Measurements from ENCODE around the gene SPP1.

SPP1 gene

DNA sequence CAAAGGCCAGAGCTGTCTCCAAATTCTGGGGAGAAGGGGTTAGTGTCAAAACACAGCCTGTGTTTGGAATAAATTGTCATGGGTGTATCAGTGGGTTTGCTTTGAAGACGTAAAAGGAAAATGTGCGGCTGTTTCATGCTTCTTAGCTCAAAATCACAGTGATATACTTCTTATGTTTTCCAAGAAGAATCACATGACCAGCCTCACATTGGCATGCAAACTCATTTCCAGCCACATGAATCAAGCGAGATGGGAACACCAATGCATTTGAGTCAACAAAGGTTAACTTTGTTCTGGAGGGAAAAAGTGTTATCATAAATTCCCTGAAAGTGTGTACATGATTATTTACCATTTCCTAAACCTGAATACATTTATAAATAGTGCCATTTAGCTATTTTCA lies 19.0 kb upstream of the SPP1 start:
- no peak for DNase-seq

DNA sequence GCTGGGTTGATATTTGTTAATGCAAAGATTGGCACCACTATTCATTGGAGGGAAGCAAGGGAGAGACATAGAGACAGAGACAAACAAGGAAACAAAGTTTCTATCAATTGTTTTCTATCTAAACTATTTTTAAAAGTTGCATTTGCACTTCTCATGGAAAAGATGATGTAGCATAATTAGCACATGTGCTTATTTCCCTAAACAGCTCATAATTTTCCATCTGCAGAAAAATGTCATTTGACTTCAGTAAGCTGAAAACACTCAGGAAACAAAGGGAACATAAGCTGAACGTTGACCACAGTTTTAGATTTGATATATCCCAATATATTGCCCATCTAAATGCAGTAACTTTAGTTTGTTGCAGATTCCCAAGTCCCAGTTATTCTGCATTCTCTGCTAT lies 18.5 kb upstream of the SPP1 start:
- no peak for DNase-seq

DNA sequence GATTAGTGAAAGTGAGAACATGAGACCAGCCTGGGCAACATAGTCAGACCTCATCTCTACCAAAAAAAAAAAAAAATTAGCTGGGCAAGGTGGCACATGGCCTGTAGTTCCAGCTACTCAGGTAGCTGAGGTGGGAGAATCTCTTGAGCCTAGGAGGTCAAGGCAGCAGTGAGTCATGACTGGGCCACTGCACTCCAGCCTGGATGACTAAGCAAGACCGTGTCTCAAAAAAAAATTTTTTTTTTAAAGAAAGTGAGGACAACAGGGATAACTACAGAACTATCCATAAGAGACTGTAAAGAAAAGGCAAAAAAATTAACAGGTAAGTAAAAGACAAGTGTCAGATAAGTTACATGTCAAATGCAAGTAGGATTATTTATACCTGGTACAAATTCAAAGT lies 13.5 kb upstream of the SPP1 start:
- DNase-seq = no peak

DNA sequence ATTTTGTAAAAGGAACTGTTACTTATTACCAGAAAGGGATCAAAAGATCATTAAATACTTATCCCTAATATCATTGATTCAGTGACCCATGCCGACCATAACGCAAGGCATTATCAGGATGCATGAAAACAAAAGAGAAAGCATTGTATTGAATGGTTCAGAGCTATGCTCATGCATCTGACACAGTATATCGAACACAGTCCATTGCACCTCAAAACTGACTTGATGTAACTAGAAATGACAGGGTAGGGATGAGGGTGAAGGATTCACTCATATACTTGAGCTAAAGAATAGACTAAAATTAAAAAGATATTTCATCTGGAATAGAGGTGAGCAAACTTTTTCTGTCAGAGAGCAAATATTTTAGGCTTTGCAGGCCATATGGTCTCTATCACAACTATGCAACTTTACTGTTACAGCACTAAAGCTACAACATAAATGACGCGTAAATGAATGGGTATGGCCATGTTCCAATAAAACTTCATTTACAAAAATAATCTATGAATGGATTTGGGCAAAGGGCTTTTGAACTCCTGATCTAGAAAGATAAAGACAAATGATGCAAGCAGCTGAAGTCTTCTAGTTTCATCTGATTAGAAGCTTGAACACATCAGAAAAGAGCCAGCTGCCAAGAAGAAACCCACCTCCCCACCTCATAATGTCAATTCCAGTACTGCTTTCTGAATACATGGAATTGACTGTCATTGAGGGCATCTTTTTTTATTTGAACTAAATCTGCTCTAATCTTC lies 12.9 kb upstream of the SPP1 start:
- DNase-seq = peak; percentile 52

DNA sequence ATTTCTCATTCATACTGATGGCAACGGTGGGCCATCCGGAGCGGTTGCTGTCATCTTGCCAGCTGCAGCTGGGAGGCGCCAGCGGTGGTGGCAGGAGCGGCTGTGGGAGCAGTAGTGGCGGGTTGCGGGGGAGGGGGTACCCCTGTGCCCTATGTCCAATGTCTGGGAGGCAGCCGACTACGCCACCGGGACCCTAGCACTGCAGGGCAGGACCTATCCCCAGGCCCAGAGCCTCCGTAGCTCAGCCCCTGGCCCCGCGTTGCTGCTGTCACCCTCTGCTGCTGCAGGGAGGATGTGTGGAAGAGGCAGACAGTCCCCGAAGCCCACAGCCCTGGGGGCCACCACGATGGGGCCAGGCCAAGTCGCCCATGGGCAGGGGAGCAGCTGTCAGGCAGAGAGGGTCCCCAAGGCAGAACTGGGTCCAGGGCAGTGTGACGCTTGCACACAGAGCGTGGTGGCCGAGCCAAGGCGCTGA lies 10.0 kb upstream of the SPP1 start:
- DNase-seq = no peak

DNA sequence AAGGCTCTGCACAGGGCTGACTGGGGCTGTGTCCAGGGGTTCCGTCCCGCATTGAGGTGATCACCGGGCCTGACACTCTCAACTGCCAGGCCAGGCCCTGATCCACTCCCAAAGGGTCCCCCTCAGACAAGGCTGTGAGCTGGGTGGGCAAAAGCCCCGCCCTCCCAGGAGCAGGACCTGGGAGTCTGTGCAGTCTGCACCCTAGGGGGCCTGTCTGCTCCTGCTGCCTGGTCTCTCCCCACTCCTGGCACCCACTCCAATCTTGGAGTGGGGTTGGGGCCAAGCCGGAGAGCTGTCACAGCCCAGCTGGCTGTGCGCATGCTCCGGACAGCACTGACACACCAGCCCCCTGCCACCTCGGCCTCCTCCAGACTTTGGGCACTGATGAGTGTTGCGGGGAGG lies 9.4 kb upstream of the SPP1 start:
- DNase-seq = no peak

DNA sequence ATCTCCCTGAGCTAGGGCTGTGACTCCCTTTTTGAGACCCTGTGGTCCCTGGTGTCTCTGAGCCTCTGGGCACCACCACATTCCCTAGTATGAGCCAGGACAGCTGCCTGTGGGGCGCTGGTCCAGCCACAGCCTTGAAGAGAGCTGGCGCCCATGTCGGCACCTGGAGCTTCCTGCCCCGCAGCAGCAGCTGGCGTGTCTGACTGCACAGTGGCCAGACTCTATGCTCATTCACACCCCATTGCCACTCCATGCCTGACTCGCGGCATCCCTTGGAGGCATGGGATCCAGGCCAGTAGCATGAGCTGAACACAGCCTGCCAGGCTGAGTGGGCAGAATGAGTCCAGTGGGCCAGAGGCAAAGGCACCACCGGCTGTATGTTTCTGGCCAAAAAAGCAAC lies 8.3 kb upstream of the SPP1 start:
- DNase-seq = no peak

DNA sequence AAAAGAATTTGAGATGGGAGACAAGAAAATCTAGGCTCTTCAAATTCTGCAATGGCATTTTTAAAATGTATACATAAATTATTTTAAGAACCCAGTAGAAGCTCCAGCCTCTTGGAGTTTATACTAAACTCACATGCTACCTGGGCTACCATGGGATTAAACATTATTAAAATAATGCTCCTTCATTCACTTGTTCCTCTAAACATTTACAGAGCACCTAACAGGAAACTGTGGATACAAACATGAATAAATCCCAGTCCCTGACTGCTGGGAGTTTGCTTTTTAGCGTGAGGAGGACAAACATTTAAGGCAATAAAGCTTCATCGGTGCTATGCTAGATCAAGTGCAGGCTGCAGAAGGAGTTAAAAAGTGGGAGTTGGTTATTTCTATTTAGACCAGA lies 5.4 kb upstream of the SPP1 start:
- DNase-seq = no peak

DNA sequence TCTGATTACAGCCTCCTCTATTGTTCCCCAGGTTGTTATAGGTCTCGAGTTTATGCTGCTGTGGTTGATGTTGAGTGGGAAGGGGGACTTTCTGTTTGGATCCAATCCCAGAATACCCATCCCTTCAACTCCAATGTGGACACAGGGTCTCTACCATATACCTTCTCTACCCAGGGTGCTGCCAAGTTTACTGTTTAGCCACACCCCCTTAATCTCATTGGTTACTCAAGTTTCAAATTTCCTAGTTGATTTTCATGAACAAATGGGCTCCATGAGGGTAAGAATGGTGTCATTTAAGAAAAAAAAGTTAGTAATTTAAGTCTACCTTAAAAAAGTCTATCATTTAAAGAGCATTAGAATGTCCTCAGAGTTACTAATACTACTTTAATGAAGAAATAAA lies 3.6 kb upstream of the SPP1 start:
- DNase-seq = no peak

DNA sequence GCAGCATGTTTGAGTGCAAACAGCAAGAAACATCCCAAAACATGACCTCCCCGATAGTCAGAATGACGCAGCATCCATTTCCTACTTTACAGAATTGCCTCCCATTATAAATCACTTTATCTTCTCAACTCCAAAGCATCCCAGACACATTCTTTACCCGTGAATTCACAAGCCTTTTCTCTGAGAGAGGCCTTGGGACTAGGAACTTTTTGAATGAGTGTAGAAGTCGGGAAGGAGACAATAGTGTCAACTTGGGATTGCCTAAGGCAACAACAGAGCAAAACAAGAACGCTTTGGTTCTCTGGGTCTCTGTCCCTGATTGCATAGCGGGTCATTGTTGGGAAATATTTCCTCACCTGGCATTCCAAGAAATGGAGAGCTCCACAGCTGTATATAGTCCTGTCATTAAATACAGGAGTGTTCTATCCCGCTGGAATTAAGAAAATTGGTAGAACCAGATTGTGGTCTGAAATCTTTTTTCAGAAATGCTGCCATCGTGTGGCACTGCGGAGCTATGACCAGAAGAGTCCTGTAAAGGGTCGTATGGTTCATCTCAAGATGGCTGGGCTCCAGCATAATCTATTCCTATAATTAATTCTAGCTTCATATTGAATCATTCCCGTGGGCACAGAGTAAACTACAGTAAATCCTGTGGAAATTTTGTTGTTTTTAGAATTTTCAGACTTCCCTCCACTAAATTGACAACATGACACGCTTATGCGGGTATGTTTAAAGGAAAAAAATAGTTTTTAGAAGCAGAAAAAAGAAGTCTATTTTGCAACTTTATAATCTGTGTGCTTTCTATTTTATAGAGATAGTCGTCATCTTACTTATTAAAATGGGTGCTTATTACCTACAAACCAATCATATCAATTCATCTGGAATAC lies 2.0 kb upstream of the SPP1 start:
- DNase-seq = peak; percentile 62

DNA sequence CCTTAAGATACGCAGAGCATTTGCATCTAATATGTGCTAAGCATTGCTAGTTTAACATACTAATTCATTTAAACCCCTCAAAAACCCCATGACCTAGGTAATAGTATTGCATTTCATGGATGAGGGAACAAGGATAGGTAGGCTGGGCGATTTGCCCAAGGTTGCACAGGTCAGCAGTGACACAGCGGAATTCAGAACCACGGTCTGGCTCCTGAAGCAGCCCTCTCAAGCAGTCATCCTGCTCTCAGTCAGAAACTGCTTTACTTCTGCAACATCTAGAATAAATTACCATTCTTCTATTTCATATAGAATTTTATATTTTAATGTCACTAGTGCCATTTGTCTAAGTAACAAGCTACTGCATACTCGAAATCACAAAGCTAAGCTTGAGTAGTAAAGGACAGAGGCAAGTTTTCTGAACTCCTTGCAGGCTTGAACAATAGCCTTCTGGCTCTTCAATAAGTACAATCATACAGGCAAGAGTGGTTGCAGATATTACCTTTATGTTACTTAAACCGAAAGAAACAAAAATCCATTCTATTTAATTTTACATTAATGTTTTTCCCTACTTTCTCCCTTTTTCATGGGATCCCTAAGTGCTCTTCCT lies 555 bp upstream of the SPP1 start:
- peak; percentile 23 for DNase-seq

DNA sequence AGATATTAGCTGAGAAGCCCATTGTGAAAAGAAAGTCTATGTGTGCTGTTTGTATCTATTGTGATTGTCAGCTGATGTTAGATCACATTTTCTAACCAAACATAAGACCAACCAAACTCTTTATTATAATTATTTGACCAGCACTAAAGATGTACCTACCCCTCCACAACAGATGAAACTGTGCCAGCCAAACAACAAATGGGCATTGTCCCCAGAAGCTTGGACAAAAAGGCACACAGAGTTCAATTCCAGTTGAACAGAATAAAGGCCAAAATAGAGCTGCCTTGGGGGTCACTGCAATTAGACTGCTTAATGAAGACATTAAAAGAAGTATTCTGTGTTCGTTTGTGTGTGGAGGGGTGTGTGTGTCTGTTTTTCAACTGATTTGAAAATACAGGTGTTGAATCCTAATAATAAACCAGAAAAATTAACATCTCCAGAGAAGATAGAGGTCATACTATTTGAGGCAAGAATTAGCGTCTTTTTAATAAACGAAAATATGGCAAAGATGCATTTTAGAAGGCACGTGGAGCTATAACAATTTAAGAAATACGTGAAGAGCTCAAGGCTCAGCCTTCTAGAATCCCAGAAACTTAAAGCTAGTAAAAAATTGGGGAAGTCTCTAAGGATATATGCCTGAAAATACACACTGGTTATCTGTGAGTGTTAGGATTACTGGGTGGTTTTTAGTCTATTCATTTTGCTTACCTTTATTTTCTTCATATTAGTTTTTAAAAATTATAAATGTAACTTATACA lies 2.2 kb downstream of the SPP1 start:
- peak; percentile 52 for DNase-seq

DNA sequence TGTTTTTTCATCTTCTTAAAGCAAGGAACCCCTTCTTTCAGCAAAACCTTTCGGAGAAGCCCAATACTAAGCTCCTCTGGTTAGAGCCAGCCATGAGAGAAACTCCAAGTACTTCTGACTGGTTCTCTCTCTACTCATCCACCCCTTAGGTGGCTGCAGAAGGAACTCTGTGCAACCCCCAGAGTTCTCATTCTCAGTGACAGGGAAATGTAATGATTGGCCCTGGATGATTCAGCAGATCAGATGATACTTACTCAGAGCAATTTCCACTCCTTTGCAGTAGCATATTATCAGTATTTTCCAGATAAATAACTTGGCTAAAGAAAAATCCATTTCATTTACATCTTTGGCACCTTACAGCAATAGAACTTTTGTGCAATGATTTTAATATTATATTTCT lies 3.2 kb downstream of the SPP1 start:
- DNase-seq = no peak

DNA sequence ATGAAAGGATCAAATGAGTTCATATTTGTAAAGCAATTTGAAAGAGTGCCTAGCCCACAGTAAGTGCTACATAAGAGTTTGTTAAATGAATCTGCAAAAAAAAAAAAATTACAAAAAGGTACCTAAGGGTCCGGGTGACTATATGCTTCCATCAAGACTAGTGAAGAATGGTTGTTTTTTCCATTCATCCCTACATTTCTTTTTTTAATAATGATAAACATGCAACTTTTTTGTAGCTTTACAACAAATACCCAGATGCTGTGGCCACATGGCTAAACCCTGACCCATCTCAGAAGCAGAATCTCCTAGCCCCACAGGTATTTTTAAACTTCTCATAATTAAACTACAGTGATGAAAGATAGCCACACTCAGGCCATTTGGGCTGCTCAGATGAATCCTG lies 4.3 kb downstream of the SPP1 start:
- no peak for DNase-seq

DNA sequence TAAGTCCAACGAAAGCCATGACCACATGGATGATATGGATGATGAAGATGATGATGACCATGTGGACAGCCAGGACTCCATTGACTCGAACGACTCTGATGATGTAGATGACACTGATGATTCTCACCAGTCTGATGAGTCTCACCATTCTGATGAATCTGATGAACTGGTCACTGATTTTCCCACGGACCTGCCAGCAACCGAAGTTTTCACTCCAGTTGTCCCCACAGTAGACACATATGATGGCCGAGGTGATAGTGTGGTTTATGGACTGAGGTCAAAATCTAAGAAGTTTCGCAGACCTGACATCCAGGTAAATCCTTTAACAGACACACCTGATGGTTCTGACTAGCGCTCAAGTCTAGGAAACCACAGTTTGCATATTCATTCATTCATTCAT lies 6.0 kb downstream of the SPP1 start:
- no peak for DNase-seq

DNA sequence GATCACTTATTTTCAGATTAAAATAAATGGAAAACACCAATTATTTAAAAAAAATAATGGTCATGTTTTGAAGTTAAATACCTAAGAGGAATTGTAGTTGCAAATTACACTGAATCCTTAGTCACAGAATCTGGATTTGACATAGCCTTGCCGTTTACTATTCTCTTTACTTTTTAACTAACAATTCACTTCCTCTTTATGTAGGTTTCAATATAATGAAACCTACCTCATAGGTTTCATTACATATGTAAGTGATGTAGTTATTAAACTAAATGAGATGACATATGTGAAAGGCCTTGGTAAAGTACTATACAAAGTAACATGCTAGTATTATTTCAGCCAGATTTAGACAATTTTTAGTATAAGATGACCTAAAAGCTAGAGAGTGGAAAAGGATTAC lies 6.5 kb downstream of the SPP1 start:
- no peak for DNase-seq

DNA sequence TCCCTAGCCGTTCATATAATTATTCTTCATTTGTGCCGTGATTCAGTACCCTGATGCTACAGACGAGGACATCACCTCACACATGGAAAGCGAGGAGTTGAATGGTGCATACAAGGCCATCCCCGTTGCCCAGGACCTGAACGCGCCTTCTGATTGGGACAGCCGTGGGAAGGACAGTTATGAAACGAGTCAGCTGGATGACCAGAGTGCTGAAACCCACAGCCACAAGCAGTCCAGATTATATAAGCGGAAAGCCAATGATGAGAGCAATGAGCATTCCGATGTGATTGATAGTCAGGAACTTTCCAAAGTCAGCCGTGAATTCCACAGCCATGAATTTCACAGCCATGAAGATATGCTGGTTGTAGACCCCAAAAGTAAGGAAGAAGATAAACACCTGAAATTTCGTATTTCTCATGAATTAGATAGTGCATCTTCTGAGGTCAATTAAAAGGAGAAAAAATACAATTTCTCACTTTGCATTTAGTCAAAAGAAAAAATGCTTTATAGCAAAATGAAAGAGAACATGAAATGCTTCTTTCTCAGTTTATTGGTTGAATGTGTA lies 7.0 kb downstream of the SPP1 start:
- DNase-seq = no peak

DNA sequence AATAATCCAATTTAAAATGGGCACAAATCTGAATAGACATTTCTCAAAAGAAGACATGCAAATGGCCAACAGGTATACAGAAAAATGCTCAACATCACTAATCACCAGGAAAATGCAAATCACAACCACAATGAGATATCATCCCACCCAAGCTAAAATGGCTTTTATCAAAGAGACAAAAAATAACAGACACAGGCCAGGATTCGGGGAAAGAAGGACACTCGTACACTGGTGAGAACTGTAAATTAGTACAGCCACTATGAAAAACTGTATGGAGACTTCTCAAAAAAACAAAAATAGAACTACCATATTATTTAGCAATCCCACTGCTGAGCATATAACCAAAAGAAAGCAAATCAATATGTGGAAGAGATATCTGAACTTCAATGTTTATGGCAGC lies 8.5 kb downstream of the SPP1 start:
- no peak for DNase-seq

DNA sequence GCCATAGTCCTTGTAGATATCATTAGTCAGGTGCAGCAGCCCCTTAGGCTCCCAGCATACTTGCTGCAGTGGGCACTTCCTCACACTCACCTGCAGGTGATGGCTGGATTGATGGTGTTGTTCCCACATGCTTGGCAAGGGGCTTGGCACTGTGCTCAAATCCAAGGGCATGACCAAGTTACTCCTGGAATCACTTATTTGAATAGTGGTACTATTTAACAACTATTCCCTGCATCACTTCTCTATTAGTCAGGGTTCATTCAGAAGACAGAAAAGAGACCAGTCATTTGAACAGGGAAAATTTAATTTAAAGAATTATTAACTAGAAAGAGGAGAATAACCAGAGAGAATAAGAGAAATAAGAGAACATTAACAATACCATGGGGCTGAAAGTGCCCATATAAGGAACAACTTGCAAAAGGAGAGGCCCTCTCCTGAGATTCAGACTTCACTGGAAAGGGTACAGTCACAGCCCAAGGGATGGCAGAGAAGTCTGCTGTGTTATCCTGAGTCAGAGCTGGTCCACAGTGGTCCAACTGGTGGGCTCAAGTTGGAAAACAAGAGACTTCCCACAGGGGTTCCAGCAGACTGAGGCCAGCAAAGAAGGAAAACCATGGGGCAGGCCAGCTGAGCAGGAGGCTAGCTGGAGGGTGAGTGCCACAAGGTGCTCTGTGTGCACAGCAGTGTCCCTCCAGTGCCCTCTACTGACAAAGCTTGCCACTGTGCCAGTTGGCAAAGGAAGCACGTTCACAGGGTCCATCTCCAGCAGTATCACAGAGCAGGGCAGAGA lies 9.8 kb downstream of the SPP1 start:
- peak; percentile 64 for DNase-seq

DNA sequence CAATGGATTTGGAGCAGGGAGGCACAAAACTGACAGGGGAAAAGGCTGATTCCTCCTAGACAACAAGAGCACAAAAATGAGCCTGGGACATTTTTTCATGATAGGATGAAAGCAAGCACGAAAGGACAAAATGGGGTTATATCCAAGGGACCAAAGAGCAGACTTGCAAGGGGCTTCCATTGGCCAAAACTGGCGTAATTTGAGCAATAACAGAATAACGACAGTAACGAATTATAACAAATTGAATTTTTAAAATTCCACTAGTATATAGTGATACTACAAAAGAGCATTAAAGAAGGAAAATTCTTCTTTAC lies 10.3 kb downstream of the SPP1 start:
- no peak for DNase-seq

DNA sequence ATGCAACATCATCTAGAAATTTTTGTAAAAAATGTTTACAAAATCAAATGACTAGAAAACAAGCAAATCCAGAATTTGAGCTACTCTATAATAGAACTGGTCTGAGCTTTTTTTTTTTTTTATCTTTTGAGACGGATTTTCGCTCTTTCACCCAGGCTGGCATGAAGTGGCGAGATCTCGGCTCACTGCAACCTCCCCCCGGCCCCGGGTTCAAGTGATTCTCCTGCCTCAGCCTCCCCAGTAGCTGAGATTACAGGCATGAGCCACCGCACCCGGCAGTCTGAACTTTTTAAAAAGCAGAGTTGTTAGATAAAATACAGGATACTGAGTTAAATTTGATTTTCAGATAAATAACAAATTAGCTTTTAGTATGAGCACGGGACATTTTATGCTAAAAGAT lies 11.0 kb downstream of the SPP1 start:
- no peak for DNase-seq

DNA sequence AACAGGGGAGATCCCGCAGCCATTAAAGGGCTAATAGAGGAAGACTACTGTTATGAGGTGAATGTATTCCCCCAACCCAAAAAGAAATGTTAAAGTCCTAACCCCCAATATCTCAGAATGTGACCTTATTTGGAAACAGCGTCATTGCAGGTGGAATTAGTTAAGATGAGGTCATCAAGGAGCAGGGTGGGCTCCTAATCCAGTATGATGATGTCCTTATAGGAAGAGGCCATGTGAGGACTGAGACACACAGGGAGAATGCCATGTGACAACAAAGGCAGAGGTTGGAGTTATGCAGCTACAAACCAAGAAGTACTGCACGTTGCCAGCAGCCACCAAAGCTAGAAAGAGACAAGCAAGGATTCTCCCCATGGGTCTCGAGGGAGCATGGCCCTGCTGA lies 14.3 kb downstream of the SPP1 start:
- DNase-seq = no peak

All from retina (tissue), 1 donor.